Measurements from ENCODE around the gene SPOUT1. TPM values are rescaled to one million over a fixed set of nuclear protein-coding genes. Genes with fewer than 3 reads are reported as not detected.

The SPOUT1 gene
- total RNA-seq, 1 experiment from 2014 or later: 59.6 TPM

DNA sequence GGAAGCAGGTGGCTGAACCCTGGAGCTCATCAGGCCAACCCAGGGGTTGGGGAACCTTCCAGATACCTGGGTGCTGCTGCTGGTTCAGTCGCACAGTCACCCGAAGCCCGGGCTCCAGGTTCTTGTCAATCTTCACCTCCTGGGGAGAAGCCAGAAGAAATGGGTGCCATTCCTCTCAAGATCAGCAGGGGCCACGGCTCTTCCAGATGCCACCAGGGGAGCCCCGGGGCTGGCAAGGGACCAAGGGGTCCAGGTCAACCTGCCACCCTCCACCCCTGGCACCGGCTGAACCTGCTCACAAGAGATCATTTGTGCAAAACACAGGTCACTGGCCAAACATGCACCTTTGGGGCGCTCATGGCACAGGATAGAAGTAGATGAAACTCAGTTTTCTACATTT, 4.7 kb downstream of the SPOUT1 start:
- Histone ChIP-seq H2AFZ (no peak overlapping the region), H3K4me1 (replicated peaks; ENCODE audit: insufficient read depth) (peaks cover 9% of the 10 kb centered on the region), H3K4me2 (no peak overlapping the region), H3K9me2 (ENCODE audit: insufficient read depth) (no peaks in the 10 kb centered on the region), H3K27ac (no peak overlapping the region), H3K27me3 (ENCODE audit: insufficient read depth, low read depth) (no peaks in the 10 kb centered on the region), H3K79me2 (ENCODE audit: low read depth) (peaks cover 13% of the 10 kb centered on the region), H3K4me3 (no peak overlapping the region), H3K9me3 (ENCODE audit: insufficient read depth, low read depth) (no peaks in the 10 kb centered on the region), H4K20me1 (ENCODE audit: insufficient read depth) (peaks cover 5% of the 10 kb centered on the region; the same call in 1 of the 2 replicates), H3F3A (ENCODE audit: insufficient read depth, low read depth) (peaks cover 11% of the 10 kb centered on the region; the same call in 1 of the 2 replicates), H3K36me3 (ENCODE audit: low read depth) (no peaks in the 10 kb centered on the region; the same call in 1 of the 2 replicates)
- ChIA-PET POLR2A (ENCODE audit: unreplicated experiment) (no interaction called here), CTCF (interaction anchor here (0.6 kb wide), 1 partner anchor 478 kb away, joined by 3 read pairs; no protein-coding TSS in a partner anchor)
- no TSS peak for BruUV-seq (replicated peaks)
- TF ChIP-seq CTCF (conservative IDR thresholded peaks at IDR 0.05): no peak
- TF ChIP-seq EZH2 (IDR thresholded peaks at IDR 0.05; ENCODE audit: low read depth): no peak
- intact Hi-C loops (cut with micrococcal nuclease; ENCODE audit: unreplicated experiment): no loop called here
- DNase-seq: no peak

GRCh38 chr9:128823903-128824406, 5.6 kb downstream of the SPOUT1 start:
- no TSS peak for BruUV-seq (replicated peaks)
- Histone ChIP-seq H3K4me1 (replicated peaks; ENCODE audit: insufficient read depth) (peaks cover 16% of the 10 kb centered on the region), H3K4me3 (no peak overlapping the region), H3K9me2 (ENCODE audit: insufficient read depth) (no peaks in the 10 kb centered on the region), H3K27ac (no peak overlapping the region), H3K36me3 (ENCODE audit: low read depth) (no peaks in the 10 kb centered on the region; the same call in 1 of the 2 replicates), H3K27me3 (ENCODE audit: insufficient read depth, low read depth) (no peaks in the 10 kb centered on the region), H4K20me1 (ENCODE audit: insufficient read depth) (peaks cover 5% of the 10 kb centered on the region; the same call in 1 of the 2 replicates), H3F3A (ENCODE audit: insufficient read depth, low read depth) (peaks cover 10% of the 10 kb centered on the region; the same call in 1 of the 2 replicates), H3K4me2 (no peak overlapping the region), H2AFZ (no peak overlapping the region), H3K9me3 (ENCODE audit: insufficient read depth, low read depth) (no peaks in the 10 kb centered on the region), H3K79me2 (ENCODE audit: low read depth) (peaks cover 10% of the 10 kb centered on the region)
- no peak for TF ChIP-seq CTCF (conservative IDR thresholded peaks at IDR 0.05)
- no peak for TF ChIP-seq EZH2 (IDR thresholded peaks at IDR 0.05; ENCODE audit: low read depth)
- ChIA-PET POLR2A (ENCODE audit: unreplicated experiment) (interaction anchor here (0.6 kb wide), 1 partner anchor 35 kb away, joined by 4 read pairs; no protein-coding TSS in a partner anchor), CTCF (interaction anchor here (0.5 kb wide), 1 partner anchor 180 kb away, joined by 8 read pairs; no protein-coding TSS in a partner anchor)
- intact Hi-C loops (cut with micrococcal nuclease; ENCODE audit: unreplicated experiment): no loop called here
- DNase-seq: no peak

GRCh38 chr9:128823362-128823902, 6.2 kb downstream of the SPOUT1 start:
- CTCF ChIA-PET: no interaction called here
- peaks cover 5% of the 10 kb centered on the region; the same call in 1 of the 2 replicates for H4K20me1 ChIP-seq (ENCODE audit: insufficient read depth)
- peaks cover 4% of the 10 kb centered on the region for H3K79me2 ChIP-seq (ENCODE audit: low read depth)
- no peaks in the 10 kb centered on the region for H3K9me2 ChIP-seq (ENCODE audit: insufficient read depth)
- BruUV-seq (replicated peaks): no TSS peak
- no peaks in the 10 kb centered on the region for H3K9me3 ChIP-seq (ENCODE audit: insufficient read depth, low read depth)
- no peak overlapping the region for H2AFZ ChIP-seq
- H3F3A ChIP-seq (ENCODE audit: insufficient read depth, low read depth): peaks cover 10% of the 10 kb centered on the region; the same call in 1 of the 2 replicates
- H3K4me2 ChIP-seq: no peak overlapping the region
- POLR2A ChIA-PET (ENCODE audit: unreplicated experiment): interaction anchor here (0.6 kb wide), 1 partner anchor 35 kb away, joined by 4 read pairs; no protein-coding TSS in a partner anchor
- intact Hi-C loops (cut with micrococcal nuclease; ENCODE audit: unreplicated experiment): no loop called here
- H3K27ac ChIP-seq: no peak overlapping the region
- no peak for DNase-seq
- H3K27me3 ChIP-seq (ENCODE audit: insufficient read depth, low read depth): no peaks in the 10 kb centered on the region
- H3K4me1 ChIP-seq (replicated peaks; ENCODE audit: insufficient read depth): peaks cover 12% of the 10 kb centered on the region
- no peak for TF ChIP-seq EZH2 (IDR thresholded peaks at IDR 0.05; ENCODE audit: low read depth)
- TF ChIP-seq CTCF (conservative IDR thresholded peaks at IDR 0.05): no peak
- H3K36me3 ChIP-seq (ENCODE audit: low read depth): no peaks in the 10 kb centered on the region; the same call in 1 of the 2 replicates
- no peak overlapping the region for H3K4me3 ChIP-seq
